Prostate gland (tissue), 2 donors: Measurements from ENCODE around the gene CCDC12. TPM values are rescaled to one million over a fixed set of nuclear protein-coding genes. Genes with fewer than 3 reads are reported as not detected.

Experiments used
- DNase-seq: peaks from one replicate; pipeline ENCODE4 v3.0.0-alpha.2; 2019; ENCODE audit warnings: low spot score
- H3K27ac ChIP-seq, 2 donors: fragments of 200-600 bp; sonication (generic); 2 replicates each; pipeline ENCODE4 v1.5.1; 2017 to 2019
- H3K27me3 ChIP-seq: fragments of 200-600 bp; sonication (generic); replicated peaks from 2 replicates; pipeline ENCODE4 v1.5.1; 2019; ENCODE audit not compliant: insufficient read depth
- H3K36me3 ChIP-seq, 2 donors: fragments of 200-600 bp; sonication (generic); 1 replicate in 1 of 2; 2 replicates in 1 of 2; pipeline versions ENCODE4 v1.5.1 to v1.8.1; 2017 to 2019
- H3K4me1 ChIP-seq: fragments of 200-600 bp; sonication (generic); replicated peaks from 2 replicates; pipeline ENCODE4 v1.5.1; 2019
- H3K4me3 ChIP-seq, 2 donors: fragments of 200-600 bp; sonication (generic); 2 replicates each; pipeline ENCODE4 v1.5.1; 2017 to 2019
- H3K9me3 ChIP-seq: fragments of 200-600 bp; sonication (generic); 2 replicates; pipeline ENCODE4 v1.5.1; 2017
- POLR2A ChIP-seq: fragments of 450-650 bp; IDR thresholded peaks from one replicate; pipeline ENCODE4 v1.6.1; 2016; ENCODE audit warnings: antibody characterized with exemption, mild to moderate bottlenecking
- POLR2AphosphoS5 ChIP-seq: sonication (generic); formaldehyde crosslinking; IDR thresholded peaks from one replicate; pipeline ENCODE4 v1.6.1; 2017; ENCODE audit warnings: antibody characterized with exemption
- WGBS: methylation state at CpG from one replicate; pipeline ENCODE4 v1.1.5; 2018; 5-methylcytosine and 5-hydroxymethylcytosine counted together
- intact Hi-C: fragments of 100-400 bp; cut with DNase I; formaldehyde crosslinking; loops from one replicate; pipeline ENCODE4 v1.14.2; 2022
- total RNA-seq, 2 donors: library from RNA; depleted of rRNA; stranded (reverse); fragments of >200 nt; gene quantifications; one replicate each; pipeline ENCODE4 v1.1.0, GENCODE V29; 2016
- TF ChIP-seq, protein P1 (sequence below), 4 experiments: fragments of 200-600 bp in 2 of 4; fragments of 450-650 bp in 2 of 4; sonication (generic) in 2 of 4; IDR thresholded peaks; 1 replicate in 3 of 4; 2 replicates in 1 of 4; pipeline ENCODE4 v1.5.1; 2016 to 2019; ENCODE audit warnings: antibody characterized with exemption in 4 of 4, mild to moderate bottlenecking in 2 of 4, moderate library complexity in 2 of 4

Gene CCDC12
- total RNA-seq, 2 donors from 2014 or later: 34.6 to 78.7 TPM

GRCh38 chr3:46991406-46992165, 15.0 kb upstream of the CCDC12 start:
- Histone ChIP-seq H3K36me3 (no peaks in the 10 kb centered on the region), H3K27me3 (no peaks in the 10 kb centered on the region), H3K9me3 (no peaks in the 10 kb centered on the region), H3K27ac (no peak overlapping the region), H3K4me1 (no peaks in the 10 kb centered on the region), H3K4me3 (no peak overlapping the region)
- no peak for DNase-seq
- TF ChIP-seq POLR2A (no peak), POLR2AphosphoS5 (no peak)
- intact Hi-C loops: loop anchor here (10.0 kb wide), 1 partner anchor 287 kb away; the partner anchor contains the start of gene TMIE
- WGBS: 93% methylated on average over 16 of the region's 16 CpGs

DNA sequence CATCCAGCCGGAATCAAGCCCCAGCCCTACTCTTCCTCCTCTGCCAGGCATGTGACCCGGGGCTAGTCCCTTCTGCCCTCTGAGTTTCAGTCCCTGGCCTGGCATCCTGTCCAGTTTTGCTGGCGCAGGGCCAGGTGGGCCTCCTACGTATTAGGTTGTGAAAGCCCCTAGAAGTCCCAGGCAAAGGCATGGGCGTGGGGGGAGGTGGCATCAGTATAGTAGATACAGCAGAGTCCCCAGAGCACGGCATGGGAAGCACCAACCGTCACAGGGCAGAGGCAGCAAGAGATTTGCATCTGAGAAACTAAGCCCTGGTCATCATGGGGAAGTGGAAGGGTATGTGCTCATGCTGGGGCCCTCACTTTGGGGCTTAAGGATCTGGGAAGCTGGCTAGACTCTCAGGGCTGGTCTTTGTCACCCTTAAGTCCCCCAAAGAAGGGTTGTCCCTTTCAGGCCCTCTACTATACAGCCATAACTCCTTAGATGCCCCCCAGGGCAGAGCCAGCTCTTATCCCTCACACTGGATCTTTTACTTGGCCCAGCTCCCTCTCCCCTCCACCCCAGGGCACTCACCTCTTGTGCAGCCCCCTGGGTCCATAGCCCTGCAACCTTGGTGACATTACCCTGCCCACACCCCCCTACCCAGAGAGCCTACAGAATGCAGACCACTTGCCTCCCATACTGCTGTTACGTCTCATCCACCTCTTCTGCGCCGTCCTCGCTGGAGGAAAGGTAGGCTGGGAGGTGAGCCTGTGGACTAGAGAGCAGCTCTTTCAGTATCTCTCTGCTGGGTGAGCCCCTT, 14.2 kb upstream of the CCDC12 start:
- no peaks in the 10 kb centered on the region for H3K36me3 ChIP-seq
- no peaks in the 10 kb centered on the region for H3K9me3 ChIP-seq
- 83% methylated on average over 11 of the region's 11 CpGs for WGBS
- TF ChIP-seq POLR2A (no peak), POLR2AphosphoS5 (no peak)
- TF ChIP-seq, protein P1, sequence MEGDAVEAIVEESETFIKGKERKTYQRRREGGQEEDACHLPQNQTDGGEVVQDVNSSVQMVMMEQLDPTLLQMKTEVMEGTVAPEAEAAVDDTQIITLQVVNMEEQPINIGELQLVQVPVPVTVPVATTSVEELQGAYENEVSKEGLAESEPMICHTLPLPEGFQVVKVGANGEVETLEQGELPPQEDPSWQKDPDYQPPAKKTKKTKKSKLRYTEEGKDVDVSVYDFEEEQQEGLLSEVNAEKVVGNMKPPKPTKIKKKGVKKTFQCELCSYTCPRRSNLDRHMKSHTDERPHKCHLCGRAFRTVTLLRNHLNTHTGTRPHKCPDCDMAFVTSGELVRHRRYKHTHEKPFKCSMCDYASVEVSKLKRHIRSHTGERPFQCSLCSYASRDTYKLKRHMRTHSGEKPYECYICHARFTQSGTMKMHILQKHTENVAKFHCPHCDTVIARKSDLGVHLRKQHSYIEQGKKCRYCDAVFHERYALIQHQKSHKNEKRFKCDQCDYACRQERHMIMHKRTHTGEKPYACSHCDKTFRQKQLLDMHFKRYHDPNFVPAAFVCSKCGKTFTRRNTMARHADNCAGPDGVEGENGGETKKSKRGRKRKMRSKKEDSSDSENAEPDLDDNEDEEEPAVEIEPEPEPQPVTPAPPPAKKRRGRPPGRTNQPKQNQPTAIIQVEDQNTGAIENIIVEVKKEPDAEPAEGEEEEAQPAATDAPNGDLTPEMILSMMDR (IDR thresholded peaks at IDR 0.05): no peak
- H3K27ac ChIP-seq: no peak overlapping the region
- no peak overlapping the region for H3K4me3 ChIP-seq
- no peak for DNase-seq
- intact Hi-C loops: loop anchor here (10.0 kb wide), 1 partner anchor 286 kb away; the partner anchor contains the start of gene TMIE
- H3K4me1 ChIP-seq: no peaks in the 10 kb centered on the region
- no peaks in the 10 kb centered on the region for H3K27me3 ChIP-seq

DNA sequence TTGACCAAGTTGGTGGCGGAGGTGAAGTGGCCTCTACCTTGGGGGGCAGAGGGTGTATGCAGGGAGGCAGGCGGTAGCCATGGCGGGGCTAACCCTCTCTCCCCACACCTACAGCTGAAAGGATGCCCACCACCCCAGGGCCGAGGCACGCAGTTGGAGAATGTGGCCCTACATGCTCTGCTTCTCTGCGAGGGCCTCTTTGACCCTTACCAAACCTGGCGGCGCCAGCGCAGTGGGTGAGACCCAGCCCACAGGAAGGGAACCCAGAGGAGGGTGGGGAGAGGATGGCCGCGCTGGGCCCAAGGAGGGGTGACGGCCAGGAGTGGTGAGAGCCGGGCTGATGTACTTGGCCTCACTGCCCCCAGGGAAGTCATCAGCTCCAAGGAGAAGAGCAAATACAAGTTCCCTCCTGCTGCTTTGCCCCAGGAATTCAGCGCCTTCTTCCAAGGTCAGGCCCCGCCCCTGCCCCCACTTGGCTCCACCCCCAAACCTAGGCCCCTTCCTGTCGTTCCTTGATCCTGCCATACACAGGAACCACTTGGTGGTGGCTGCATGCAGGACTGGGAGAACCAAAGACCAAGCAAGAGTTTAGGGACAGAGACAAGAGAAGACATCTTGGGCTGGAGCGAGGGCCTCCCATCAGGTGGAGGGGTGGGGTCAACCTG, 12.7 kb upstream of the CCDC12 start:
- DNase-seq: no peak
- WGBS: 81% methylated on average over 17 of the region's 17 CpGs
- H3K27ac ChIP-seq: no peak overlapping the region
- no peaks in the 10 kb centered on the region for H3K36me3 ChIP-seq
- H3K27me3 ChIP-seq: no peaks in the 10 kb centered on the region
- intact Hi-C loops: no loop called here
- H3K9me3 ChIP-seq: no peaks in the 10 kb centered on the region
- TF ChIP-seq POLR2A (no peak), POLR2AphosphoS5 (no peak)
- TF ChIP-seq, protein P1 (IDR thresholded peaks at IDR 0.05): no peak
- no peaks in the 10 kb centered on the region for H3K4me1 ChIP-seq
- H3K4me3 ChIP-seq: no peak overlapping the region

GRCh38 chr3:46988616-46989015, 12.1 kb upstream of the CCDC12 start:
- whole genome bisulfite sequencing: 90% methylated on average over 4 of the region's 4 CpGs
- intact Hi-C loops: no loop called here
- no peaks in the 10 kb centered on the region for H3K36me3 ChIP-seq
- H3K4me1 ChIP-seq: no peaks in the 10 kb centered on the region
- no peak overlapping the region for H3K27ac ChIP-seq
- H3K27me3 ChIP-seq: no peaks in the 10 kb centered on the region
- TF ChIP-seq POLR2AphosphoS5 (no peak), POLR2A (no peak)
- DNase-seq: no peak
- H3K9me3 ChIP-seq: no peaks in the 10 kb centered on the region
- no peak overlapping the region for H3K4me3 ChIP-seq

DNA sequence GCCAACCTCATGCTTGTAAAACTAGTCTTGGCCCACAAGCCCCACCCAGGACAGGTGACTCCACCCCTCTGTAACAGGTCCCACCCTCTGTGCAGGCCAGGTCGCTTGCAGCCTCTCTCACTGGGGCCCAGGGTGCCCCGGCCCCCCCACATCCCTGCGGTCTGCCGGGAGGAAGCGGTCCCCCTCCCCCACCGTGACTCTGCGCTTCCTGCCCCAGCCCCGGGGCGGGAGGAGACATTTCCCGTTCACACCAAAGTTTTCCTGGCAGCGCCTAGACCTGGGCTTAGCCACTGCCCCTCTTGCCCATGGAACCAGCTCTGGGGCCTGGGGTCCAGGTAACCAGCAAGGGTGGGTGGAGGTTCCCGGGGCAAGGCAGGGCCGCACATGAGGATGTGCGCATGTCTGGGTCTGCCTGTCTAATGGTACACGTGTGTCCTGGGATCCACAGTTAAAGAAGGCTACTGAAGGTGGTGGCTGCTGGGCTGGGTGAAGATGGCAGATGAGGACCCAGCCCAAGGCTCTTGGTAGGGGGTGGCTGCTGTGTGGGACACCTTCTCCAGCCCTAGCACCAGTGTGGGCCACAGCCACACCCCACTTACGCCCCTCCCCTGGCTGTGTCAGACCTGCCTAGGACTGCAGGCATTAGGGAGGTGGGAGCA, 11.3 kb upstream of the CCDC12 start:
- Histone ChIP-seq H3K36me3 (no peaks in the 10 kb centered on the region), H3K27ac (no peak overlapping the region), H3K9me3 (no peaks in the 10 kb centered on the region), H3K27me3 (no peaks in the 10 kb centered on the region), H3K4me3 (no peak overlapping the region), H3K4me1 (no peaks in the 10 kb centered on the region)
- TF ChIP-seq POLR2A (no peak), POLR2AphosphoS5 (peak; percentile 19)
- WGBS: 59% methylated on average over 16 of the region's 16 CpGs
- DNase-seq: no peak
- intact Hi-C loops: no loop called here

- H3K27ac ChIP-seq: no peak overlapping the region
- 86% methylated on average over 9 of the region's 9 CpGs for WGBS
- no peak for DNase-seq
- peaks cover 5% of the 10 kb centered on the region for H3K4me1 ChIP-seq
- TF ChIP-seq POLR2AphosphoS5 (no peak), POLR2A (no peak)
- TF ChIP-seq, protein P1 (IDR thresholded peaks at IDR 0.05): no peak
- no peaks in the 10 kb centered on the region for H3K9me3 ChIP-seq
- no peaks in the 10 kb centered on the region for H3K27me3 ChIP-seq
- intact Hi-C loops: no loop called here
- no peaks in the 10 kb centered on the region for H3K36me3 ChIP-seq
- H3K4me3 ChIP-seq: no peak overlapping the region
Measured at GRCh38 chr3:46987319-46987742, 10.8 kb upstream of the CCDC12 start.
